GM19239 (cell line): Measurements from ENCODE around the gene FRY.

ENCODE experiments used
- DNase-seq: peaks from one replicate; pipeline ENCODE4 v3.0.0; 2011; ENCODE audit warnings: low spot score; ENCODE audit not compliant: insufficient read length
- FAIRE-seq: peaks from 2 replicates; lab custom pipeline; 2011; peaks lifted over from hg19 to GRCh38; lab: Jason Lieb, UNC

The FRY gene

DNA sequence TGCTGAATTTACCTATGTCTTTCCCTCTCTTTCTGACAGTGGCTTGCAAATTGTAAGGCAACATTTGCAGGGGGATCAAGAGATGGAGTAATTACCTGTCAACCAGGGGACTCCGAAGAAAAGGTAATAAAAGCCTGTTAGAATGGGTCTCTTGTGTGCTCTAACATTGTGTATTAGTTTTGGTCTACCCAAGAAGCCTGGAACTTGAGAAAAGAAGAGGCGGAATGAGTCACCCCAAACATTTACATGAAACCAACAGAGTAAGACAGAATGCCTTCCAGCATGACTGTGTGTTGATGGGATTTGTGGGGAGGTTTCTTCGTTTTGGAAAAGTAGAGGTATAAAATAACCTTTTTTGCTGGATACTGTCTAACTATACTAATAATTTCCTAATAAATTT, 246.9 kb downstream of the FRY start:
- no peak for DNase-seq
- no peak for FAIRE-seq

- no peak for DNase-seq
- no peak for FAIRE-seq
These were observed 249.5 kb downstream of the FRY start for GRCh38 chr13:32281096-32281495.

GRCh38 chr13:32282096-32282711, 250.6 kb downstream of the FRY start:
- DNase-seq (no peak), FAIRE-seq (no peak)

DNA sequence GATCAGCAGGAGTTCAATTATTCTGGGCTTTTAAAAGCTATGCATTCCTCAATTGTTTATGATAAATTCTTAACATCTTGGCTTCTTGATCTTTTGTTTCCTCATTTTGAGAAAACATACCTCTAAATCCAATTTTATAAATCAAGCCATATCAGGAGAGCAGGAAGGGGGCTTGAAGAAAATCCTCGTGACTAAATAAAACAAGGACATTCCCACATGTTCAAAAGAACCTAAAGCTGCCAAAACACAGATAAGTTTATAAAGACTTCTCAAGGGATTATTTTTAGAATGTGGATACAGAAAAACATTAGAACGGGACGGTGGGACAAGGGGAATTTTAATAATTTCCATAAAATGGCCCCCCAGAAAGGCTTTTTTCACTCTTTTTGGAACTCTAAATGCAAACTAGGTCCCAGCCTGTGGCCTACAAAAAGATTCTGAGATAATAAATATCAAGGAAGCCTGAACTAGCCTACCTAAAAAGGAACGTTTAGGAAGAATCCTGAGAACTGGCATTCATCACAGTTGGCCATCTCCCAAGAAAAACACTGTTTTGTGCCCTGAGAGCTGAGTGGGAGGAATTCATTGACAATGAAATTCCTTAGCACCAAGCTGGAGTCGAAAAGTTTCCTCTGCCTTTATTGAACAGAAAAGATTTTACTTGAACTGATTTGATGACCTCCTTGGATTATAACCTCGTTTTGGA, 253.5 kb downstream of the FRY start:
- DNase-seq, result no peak
- FAIRE-seq, result no peak

DNA sequence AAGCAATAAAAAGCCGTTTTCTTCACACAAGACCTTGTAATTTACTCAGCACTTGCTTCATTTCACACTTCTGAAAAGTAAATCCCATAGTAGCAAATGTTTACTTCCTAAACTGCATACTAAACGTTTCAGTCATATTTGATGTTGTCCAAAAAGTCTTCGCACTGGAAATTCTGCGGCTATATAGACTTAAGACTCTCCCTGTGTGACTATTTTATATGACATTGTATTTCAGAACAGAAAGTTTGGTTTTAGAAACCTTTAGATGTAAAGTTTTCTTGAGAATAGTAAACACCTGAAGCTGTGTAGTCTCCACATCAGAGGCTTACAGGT, 254.0 kb downstream of the FRY start:
- DNase-seq (no peak), FAIRE-seq (no peak)

DNA sequence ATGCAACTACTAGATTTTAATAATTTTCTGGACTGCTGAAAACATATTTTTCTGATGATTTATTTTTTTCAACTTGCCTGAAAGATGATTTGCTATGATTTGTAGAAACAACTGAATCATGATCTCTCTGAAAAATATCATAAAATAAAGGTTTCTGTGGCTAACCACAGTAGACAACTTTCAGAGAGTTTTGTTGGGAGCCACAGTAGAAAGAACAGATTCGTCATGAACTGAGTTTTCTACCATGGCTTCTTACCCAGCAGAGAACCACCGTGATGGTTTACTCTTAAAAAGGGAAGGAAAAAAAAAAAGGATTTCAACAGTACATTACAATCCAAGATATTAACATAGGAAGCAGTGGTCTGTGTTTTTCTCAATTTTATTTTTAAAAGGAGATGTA, 265.6 kb downstream of the FRY start:
- FAIRE-seq, result no peak

DNA sequence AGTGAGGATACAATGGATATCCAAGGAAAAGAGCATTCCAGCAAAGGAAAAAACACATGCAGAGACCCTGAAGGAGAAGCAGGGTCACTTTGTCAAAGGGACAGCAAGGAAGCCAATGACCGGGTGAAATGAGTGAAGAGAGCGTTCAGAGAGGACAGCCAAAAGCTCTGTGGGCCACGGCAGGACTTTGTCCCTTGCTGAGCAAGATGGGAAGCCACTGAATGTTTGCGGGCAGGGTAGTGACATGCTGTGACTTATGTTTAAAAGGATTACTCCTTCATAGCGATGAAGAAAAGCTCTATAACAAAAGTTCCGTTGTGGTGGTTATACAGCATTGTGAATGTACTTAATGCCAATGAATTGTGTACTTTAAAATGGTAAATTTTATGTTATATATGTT, 267.1 kb downstream of the FRY start:
- no peak for FAIRE-seq
- no peak for DNase-seq

More for the DNA sequence above, 265.6 kb downstream of the FRY start:
- no peak for DNase-seq

DNA sequence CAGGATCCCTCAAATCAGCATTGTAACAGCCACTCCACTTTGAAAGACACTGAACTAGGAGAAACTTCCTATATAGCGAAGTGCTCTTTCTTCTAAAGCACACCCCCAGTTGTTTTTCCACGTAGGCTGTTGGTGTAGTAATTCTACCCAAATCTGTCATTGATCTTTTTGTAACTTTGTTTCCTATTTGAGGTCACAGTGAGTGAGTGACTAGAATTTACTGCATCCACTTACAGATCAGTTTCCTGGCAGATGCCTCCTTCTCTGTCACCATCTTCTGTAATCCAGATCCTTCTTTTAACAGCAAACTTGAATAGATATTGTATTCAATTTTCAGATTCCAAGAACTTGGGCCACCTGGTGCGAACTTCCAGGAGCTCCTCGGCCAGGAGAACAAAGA, 268.3 kb downstream of the FRY start:
- DNase-seq, result no peak
- no peak for FAIRE-seq

DNA sequence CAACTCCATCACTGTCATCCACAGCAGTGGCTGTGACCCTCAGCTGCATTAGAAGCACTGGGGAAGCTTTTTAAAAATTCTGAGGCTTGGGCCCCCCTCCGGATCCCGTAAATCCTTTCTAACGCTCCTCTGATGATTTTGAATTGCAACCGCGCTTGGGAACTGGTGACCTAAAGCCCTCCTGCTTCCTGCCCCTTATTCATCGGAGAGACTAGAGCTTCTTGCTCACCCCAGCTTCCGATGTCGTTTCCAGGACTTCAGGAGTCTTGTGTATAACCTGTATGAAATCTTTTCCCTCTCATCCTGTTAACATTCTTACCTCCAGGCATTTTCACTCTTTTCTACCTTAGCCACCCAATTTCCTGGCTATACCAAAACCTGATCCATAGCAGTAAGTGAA, 268.8 kb downstream of the FRY start:
- DNase-seq, result no peak
- FAIRE-seq, result no peak

- no peak for FAIRE-seq
- no peak for DNase-seq
These were observed 269.3 kb downstream of the FRY start for GRCh38 chr13:32300920-32301319.

- DNase-seq (no peak), FAIRE-seq (no peak)
These were observed 270.9 kb downstream of the FRY start for GRCh38 chr13:32302461-32302860.

GRCh38 chr13:32305646-32306045, 274.1 kb downstream of the FRY start:
- DNase-seq (no peak), FAIRE-seq (no peak)

DNA sequence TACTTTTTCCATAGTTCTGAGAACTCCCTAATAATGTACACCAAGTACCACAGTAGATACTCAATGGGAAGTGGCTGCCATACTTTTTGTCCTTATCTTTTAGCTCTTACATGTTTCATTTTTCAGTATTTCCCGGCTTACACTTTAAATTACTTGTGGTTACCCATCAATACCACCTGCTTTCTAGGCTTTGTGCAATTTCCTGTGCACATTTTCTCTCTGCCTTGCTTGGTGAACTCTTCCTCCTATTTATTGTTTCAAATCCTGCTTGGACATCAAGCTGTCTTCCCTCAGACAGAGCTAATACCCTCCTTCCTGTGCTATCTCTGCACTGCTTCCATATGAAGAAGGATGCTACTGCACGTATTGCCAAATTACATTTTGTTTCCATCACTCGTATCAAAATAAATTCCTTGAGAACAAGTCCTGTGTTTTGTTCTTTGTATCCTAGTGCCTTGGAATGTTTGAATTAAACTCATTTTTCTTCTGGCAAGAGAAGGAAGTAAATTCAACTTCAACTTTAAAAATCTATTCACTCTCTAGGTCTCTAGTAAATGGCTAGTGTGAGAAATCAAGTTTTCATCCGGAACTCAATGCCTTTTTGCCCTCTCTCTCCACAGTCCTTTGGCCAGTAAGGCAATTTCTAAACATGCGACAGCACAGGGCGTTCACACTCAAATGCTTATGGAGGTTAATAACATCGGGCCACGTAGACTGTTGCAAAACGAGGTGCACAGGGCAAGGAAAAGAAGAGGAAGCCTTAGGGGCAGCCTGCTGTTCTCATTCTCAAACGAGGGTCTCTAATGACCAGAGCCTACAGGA, 277.9 kb downstream of the FRY start:
- peak; percentile 77 for FAIRE-seq
- DNase-seq, result no peak

DNA sequence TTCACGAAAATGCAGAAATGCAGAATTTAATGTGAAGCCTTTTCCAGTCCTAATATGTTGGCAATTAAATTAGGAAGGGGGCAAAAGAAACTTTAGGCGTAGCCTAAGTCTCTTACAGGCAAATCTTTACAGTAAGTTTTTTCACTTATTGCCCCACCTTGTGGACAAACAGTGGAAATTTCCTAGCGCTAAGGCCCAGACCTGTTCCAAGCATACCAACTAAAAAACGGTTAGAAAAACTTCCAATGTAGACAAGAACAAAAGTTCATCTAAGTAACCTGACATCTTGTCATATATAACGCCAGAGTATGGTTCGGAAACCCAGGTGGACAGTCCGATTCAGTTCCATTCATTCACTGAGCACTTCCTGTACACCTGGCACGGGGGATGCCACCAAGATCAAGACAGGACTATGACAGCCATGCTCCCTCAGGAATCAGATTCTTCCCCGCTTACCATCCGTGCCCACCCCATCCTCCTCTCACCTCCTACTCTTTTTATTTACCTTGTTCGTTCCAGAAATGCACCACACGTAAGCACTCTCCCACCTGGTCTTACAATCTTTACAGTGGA, 278.6 kb downstream of the FRY start:
- FAIRE-seq, result peak; percentile 89

DNA sequence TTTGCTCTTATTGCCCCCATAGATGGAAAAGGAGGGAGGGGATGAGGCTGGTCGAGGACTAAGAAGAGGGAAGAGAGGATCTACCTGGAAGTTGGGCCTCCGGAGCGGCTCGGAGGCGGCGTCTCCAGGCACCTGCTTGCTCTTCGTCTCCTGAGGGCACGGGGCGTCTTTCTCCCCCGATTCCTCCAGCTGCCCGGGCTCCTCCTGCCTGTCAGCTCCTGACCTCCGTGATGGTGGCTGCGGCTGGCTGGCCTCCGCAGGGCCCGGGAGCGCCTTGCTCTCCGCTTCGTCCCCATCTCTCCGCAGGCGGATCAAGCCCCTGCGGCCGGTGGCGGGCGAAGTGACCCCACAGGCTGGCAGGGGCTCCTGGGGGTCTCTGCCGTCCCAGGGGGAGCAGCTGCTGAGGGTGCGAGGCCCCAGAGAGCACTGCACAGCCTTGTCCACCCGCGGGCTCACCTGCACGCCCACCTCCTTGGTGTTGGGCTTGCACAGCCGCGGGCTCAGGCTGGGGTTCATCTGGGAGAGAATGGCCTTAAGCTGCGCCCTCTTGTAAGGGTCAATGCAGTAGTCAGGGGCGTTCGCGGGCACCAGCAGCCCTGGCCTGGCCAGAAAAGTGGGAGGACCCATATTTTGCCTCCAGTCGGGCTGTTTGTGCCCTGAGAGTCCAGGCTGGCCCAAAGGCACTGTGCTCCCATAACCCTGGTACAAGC, 279.8 kb downstream of the FRY start:
- FAIRE-seq (no peak), DNase-seq (no peak)

More for the DNA sequence above, 278.6 kb downstream of the FRY start:
- peak; percentile 12 for DNase-seq

DNA sequence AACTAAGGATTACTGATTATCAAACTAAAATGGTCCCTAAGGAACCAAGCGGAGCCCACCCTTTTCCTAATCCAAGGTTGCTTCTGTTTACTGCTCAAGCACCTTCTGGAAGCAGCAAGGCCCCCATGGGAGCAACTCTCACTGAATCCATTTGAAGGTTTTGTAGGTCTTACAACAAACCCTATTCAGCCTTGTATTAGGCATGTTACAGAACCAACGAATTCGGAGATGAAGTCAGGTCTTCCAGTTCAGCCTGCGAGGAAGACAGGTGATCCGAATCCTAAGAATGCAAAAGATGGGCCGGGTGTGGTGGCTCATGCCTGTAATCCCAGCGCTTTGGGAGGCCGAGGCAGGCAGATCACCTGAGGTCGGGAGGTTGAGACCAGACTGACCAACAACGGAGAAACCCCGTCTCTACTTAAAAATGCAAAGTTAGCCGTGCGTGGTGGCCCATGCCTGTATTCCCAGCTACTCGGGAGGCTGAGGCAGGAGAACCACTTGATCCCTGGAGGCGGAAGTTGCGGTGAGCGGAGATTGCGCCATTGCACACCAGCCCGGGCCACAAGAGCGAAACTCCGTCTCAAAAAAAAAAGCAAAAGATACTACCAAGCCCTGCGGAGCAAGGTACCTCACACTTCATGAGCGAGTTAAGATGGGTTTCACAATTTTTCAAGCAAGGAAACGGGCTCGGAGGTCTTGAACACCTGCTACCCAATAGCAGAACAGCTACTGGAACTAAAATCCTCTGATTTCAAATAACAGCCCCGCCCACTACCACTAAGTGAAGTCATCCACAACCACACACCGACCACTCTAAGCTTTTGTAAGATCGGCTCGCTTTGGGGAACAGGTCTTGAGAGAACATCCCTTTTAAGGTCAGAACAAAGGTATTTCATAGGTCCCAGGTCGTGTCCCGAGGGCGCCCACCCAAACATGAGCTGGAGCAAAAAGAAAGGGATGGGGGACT, 283.0 kb downstream of the FRY start:
- FAIRE-seq (no peak), DNase-seq (peak; percentile 10)

- peak; percentile 57 for DNase-seq
- peak; percentile 87 for FAIRE-seq
These were observed 283.9 kb downstream of the FRY start, which contains the start of the genes BRCA2 and ZAR1L for GRCh38 chr13:32315238-32316027. Gene BRCA2 (plus strand): TSS chr13:32315508. CDS start chr13:32316461, 953 bp downstream. Gene ZAR1L (minus strand): TSS chr13:32315363. CDS start chr13:32311925, 3,438 bp downstream.

GRCh38 chr13:32316028-32316339, 284.4 kb downstream of the FRY start:
- DNase-seq (peak; percentile 24), FAIRE-seq (no peak)
